D721Med (cell line): ENCODE results near the gene TIMP2.
A peak's percentile ranks its signal among the peaks of the same experiment; 100 is the strongest.

Experiments
- DNase-seq: peaks from one replicate; pipeline ENCODE4 v3.0.0; 2011; ENCODE audit warnings: low spot score; ENCODE audit not compliant: insufficient read length
- FAIRE-seq: peaks from 2 replicates; lab custom pipeline; 2011; peaks lifted over from hg19 to GRCh38; lab: Jason Lieb, UNC
- TF ChIP-seq, protein P1 (sequence below): IDR thresholded peaks from 2 replicates; pipeline ENCODE4 v1.5.1; 2012; ENCODE audit warnings: mild to moderate bottlenecking, control low read depth; ENCODE audit not compliant: insufficient read depth; ENCODE audit errors: missing control alignments

The TIMP2 gene, protein sequence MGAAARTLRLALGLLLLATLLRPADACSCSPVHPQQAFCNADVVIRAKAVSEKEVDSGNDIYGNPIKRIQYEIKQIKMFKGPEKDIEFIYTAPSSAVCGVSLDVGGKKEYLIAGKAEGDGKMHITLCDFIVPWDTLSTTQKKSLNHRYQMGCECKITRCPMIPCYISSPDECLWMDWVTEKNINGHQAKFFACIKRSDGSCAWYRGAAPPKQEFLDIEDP

GRCh38 chr17:78925234-78925633 is at the start of gene TIMP2:
TIMP2 (minus strand) TSS chr17:78925387; CDS start chr17:78925088, 299 bp downstream.
- TF ChIP-seq, protein P1, sequence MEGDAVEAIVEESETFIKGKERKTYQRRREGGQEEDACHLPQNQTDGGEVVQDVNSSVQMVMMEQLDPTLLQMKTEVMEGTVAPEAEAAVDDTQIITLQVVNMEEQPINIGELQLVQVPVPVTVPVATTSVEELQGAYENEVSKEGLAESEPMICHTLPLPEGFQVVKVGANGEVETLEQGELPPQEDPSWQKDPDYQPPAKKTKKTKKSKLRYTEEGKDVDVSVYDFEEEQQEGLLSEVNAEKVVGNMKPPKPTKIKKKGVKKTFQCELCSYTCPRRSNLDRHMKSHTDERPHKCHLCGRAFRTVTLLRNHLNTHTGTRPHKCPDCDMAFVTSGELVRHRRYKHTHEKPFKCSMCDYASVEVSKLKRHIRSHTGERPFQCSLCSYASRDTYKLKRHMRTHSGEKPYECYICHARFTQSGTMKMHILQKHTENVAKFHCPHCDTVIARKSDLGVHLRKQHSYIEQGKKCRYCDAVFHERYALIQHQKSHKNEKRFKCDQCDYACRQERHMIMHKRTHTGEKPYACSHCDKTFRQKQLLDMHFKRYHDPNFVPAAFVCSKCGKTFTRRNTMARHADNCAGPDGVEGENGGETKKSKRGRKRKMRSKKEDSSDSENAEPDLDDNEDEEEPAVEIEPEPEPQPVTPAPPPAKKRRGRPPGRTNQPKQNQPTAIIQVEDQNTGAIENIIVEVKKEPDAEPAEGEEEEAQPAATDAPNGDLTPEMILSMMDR = peak; percentile 7
- FAIRE-seq = no peak
- peak; percentile 89 for DNase-seq

DNA sequence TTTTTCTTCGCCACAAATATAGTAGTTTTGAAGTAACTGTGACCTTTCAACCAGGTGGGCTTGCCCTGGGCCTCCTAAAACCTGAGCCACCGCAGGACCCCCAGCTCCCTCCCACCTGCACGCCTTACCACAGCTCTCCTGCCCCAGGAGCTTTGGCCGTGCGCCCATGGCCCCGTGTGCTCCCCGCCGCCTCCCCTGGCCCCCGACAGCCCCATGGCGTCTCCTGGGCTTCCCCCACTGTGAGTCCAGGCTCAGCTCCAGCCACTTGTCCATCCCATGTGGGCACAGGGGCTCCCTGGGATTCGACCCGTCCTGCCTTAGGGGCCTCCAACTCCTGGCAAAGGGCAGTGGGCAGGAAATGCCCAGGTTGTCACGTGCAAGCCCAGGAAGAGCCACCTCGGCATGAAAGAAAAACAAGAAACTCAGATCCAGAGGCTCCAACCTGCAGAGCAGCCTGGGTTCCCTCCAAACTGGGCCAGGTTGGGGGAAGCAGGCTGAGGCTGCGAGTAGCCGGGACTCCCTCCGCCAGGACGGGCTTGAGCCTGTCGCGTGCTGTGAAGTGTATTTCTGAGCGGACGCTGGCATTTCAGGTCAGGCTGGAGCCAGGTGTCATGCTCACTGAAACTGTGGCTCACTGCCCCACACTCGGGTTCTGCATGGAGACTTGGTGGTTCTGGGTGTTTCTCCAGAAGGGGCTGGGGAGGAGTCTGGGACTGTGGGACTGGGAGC is 48.8 kb upstream of the TIMP2 start:
- TF ChIP-seq, protein P1 = no peak
- DNase-seq (no peak), FAIRE-seq (no peak)

GRCh38 chr17:78973196-78973595 is 48.0 kb upstream of the TIMP2 start:
- DNase-seq = no peak
- no peak for FAIRE-seq
- TF ChIP-seq, protein P1 = no peak

DNA sequence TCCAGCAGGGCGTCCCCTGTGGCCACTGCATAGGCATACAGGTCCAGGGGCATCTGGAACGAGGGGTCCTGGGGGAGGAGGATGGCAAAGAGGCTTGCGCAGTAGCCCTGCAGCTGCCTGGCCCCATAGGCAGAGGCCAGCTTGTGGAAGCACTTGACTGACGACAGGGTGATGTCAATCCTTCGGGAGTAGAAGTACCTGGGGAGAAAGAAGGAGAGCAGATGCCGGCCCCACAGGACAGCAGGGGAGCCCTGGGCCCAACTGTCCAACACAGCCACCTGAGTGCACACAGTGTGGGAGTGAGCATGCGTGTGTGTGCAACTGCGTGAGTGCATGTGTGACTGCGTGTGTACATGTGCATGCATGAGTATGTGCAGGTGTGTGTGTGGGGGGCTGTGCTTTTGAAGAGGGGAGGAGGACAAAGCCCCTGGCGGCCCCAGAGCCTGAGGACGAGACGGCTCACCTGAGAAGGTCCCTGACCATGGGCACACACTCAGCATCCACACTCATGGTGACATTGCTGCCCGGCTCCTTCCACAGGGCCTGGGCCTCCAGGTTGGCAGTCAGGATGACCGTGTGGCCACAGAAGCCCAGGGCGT is 47.4 kb upstream of the TIMP2 start:
- FAIRE-seq = no peak
- TF ChIP-seq, protein P1 = no peak
- no peak for DNase-seq

DNA sequence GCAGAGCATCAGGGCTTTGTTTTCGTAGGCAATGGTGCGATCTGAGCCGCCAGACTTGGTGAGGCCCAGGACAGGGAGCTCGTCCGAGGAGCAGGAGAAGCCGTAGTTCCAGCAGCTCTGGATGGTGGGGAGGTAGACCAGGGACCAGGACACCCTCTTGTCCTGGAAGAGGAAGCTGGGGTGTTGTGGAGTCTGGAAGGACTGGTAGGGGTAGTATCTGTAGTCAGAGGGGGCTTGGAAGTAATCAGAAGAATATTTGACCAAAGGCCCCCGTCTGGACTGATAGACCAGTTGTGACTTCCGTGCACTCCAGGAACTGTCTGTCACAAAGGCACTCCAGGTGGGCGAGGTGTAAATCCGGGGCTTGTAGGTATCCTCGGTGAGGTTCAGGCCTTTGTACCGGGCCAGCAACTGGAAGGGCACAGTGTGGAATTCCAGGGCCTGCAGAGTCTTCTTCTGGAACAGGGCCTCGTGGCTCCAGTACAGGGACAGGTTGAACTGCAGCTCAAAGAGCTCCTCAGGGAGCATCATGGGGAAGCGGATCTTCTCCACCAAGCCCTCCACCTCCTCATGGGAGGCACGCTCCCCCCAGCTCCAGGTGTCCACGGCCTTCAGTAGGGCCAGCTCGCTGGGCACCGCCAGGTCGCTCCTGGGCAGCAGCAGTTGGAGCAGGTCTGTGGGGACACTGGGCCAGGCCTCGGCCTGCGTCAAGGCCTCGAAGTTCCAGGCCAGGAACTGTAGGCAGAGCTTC is 46.7 kb upstream of the TIMP2 start:
- DNase-seq (no peak), FAIRE-seq (no peak)
- TF ChIP-seq, protein P1 = no peak

- TF ChIP-seq, protein P1 = peak; percentile 95
- FAIRE-seq = no peak
- peak; percentile 92 for DNase-seq
These were observed 45.9 kb upstream of the TIMP2 start for GRCh38 chr17:78970834-78971755.
